Measurements from ENCODE around the gene PTX4. TPM values are rescaled to one million over a fixed set of nuclear protein-coding genes. Genes with fewer than 3 reads are reported as not detected.

Gene PTX4
- total RNA-seq = not detected
- long read RNA-seq = 0 reads

GRCh38 chr16:1488619-1489018 lies at the start of gene PTX4:
Gene PTX4 (minus strand): TSS chr16:1488944. CDS start chr16:1488909, 35 bp downstream.
- ATAC-seq (no peak), DNase-seq (no peak)
- TF ChIP-seq CTCF (IDR thresholded peaks at IDR 0.05) = no peak
- H3K27me3 ChIP-seq = no peaks in the 10 kb centered on the region
- H3K36me3 ChIP-seq = no peaks in the 10 kb centered on the region
- H3K4me3 ChIP-seq = no peak within 1 kb of the TSS
- peaks cover 9% of the 10 kb centered on the region for H3K4me1 ChIP-seq
- intact Hi-C loops (cut with DNase I) = no loop called here
- no peak within 1 kb of the TSS for H3K27ac ChIP-seq
- H3K9me3 ChIP-seq = no peaks in the 10 kb centered on the region

- ATAC-seq = no peak
- H3K4me3 ChIP-seq = peak overlapping the region; percentile 75
- H3K4me1 ChIP-seq = peaks cover 20% of the 10 kb centered on the region
- no peak for DNase-seq
- no peaks in the 10 kb centered on the region for H3K9me3 ChIP-seq
- TF ChIP-seq CTCF (IDR thresholded peaks at IDR 0.05) = no peak
- no peaks in the 10 kb centered on the region for H3K27me3 ChIP-seq
- H3K27ac ChIP-seq = peak overlapping the region; percentile 47
- peaks cover 57% of the 10 kb centered on the region for H3K36me3 ChIP-seq
- intact Hi-C loops (cut with DNase I) = no loop called here
These were observed 49.1 kb upstream of the PTX4 start for GRCh38 chr16:1537763-1538289.

GRCh38 chr16:1537138-1537577 lies 48.4 kb upstream of the PTX4 start:
- no peak for ATAC-seq
- Histone ChIP-seq H3K4me1 (peaks cover 20% of the 10 kb centered on the region), H3K9me3 (no peaks in the 10 kb centered on the region), H3K4me3 (peak overlapping the region; percentile 75), H3K36me3 (peaks cover 50% of the 10 kb centered on the region), H3K27ac (peak overlapping the region; percentile 47), H3K27me3 (no peaks in the 10 kb centered on the region)
- TF ChIP-seq CTCF (IDR thresholded peaks at IDR 0.05) = no peak
- DNase-seq = peak; percentile 62
- intact Hi-C loops (cut with DNase I) = no loop called here

GRCh38 chr16:1536601-1537000 lies 47.9 kb upstream of the PTX4 start:
- intact Hi-C loops (cut with DNase I) = no loop called here

GRCh38 chr16:1535391-1536291 lies 46.9 kb upstream of the PTX4 start:
- H3K4me1 ChIP-seq = peaks cover 31% of the 10 kb centered on the region
- ATAC-seq (no peak), DNase-seq (peak; percentile 63)
- peaks cover 35% of the 10 kb centered on the region for H3K36me3 ChIP-seq
- H3K9me3 ChIP-seq = no peaks in the 10 kb centered on the region
- intact Hi-C loops (cut with DNase I) = no loop called here
- no peak for TF ChIP-seq CTCF (IDR thresholded peaks at IDR 0.05)
- peak overlapping the region; percentile 92 for H3K27ac ChIP-seq
- no peaks in the 10 kb centered on the region for H3K27me3 ChIP-seq
- peak overlapping the region; percentile 75 for H3K4me3 ChIP-seq

More at GRCh38 chr16:1536601-1537000, 47.9 kb upstream of the PTX4 start:
- DNase-seq (no peak), ATAC-seq (no peak)
- Histone ChIP-seq H3K9me3 (no peaks in the 10 kb centered on the region), H3K27ac (peak overlapping the region; percentile 92), H3K4me3 (peak overlapping the region; percentile 75), H3K4me1 (peaks cover 25% of the 10 kb centered on the region), H3K36me3 (peaks cover 45% of the 10 kb centered on the region), H3K27me3 (no peaks in the 10 kb centered on the region)
- TF ChIP-seq CTCF (IDR thresholded peaks at IDR 0.05) = no peak
